GM12892 (cell line): ENCODE data around the gene TBX1.

ENCODE experiments used
- POLR2A ChIP-seq: IDR thresholded peaks from 2 replicates; pipeline ENCODE4 v1.6.1; 2011; ENCODE audit warnings: low read depth, low read length, control low read depth
- POLR2AphosphoS5 ChIP-seq: IDR thresholded peaks from 2 replicates; pipeline ENCODE4 v1.6.1; 2011; ENCODE audit warnings: low read depth, low read length, control low read depth

DNA sequence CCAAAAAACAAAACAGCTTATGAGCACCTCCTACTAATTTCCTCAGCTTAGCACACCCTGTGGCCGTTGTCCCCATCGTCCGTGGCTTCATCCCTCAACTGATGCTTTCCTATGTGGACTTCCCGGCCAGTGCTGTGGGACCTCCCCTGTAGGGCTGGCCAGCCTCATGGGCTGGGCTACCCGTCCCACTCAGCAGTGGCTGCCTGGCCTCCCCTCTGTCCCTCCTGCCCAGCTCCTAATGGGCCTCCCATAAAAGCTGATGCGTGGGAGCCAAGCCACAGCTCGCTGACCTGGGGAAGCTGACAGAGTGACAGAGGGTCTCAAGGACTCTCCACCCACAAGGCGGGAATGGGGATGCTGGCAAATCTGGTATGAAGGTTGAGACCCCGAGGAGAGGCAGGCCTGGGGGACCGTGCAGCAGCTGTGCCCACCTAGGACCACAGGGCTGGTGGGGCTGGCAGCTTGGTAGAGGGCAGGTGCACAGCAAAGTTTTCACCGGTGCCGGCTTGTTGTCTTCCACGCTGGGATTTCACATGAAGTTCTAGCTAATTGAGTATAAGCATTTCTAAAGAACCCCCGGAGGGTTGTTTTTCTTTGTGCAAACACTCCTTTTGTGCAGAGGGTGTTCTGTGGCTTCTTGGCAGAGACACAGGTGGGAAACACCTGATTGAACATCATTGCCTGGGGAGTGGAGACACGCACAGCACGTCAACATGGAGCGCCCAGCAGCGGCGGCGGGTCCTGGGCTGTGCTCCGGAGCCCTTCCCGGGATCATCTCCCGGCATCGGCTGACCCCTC is 23.2 kb downstream of the TBX1 start:
- TF ChIP-seq POLR2A (no peak), POLR2AphosphoS5 (no peak)
